GOT3 (cell line): ENCODE results near the gene GALNT14.

Experiments used
- DNase-seq: peaks from one replicate; lab custom pipeline; 2025; ENCODE audit warnings: mixed read lengths; lab: John Stamatoyannopoulos, UW

Gene GALNT14

GRCh38 chr2:31134480-31134879, 3.8 kb downstream of the GALNT14 start:
- DNase-seq: no peak

GRCh38 chr2:31132786-31133185, 5.5 kb downstream of the GALNT14 start:
- no peak for DNase-seq

GRCh38 chr2:31131871-31132270, 6.4 kb downstream of the GALNT14 start:
- DNase-seq: no peak

GRCh38 chr2:31129375-31130171, 8.7 kb downstream of the GALNT14 start:
- DNase-seq: no peak

GRCh38 chr2:31127931-31128330, 10.3 kb downstream of the GALNT14 start:
- DNase-seq: no peak

GRCh38 chr2:31125918-31126695, 12.1 kb downstream of the GALNT14 start:
- no peak for DNase-seq

GRCh38 chr2:31124904-31125303, 13.3 kb downstream of the GALNT14 start:
- no peak for DNase-seq

GRCh38 chr2:31122133-31122532, 16.1 kb downstream of the GALNT14 start:
- DNase-seq: no peak

GRCh38 chr2:31113765-31114164, 24.5 kb downstream of the GALNT14 start:
- no peak for DNase-seq

GRCh38 chr2:31112544-31112943, 25.7 kb downstream of the GALNT14 start:
- DNase-seq: no peak

- DNase-seq: no peak
Measured at GRCh38 chr2:31110998-31111397, 27.2 kb downstream of the GALNT14 start.

- no peak for DNase-seq
Measured at GRCh38 chr2:31110431-31110830, 27.8 kb downstream of the GALNT14 start.

GRCh38 chr2:31109633-31110192, 28.5 kb downstream of the GALNT14 start:
- no peak for DNase-seq

GRCh38 chr2:31108561-31109286, 29.5 kb downstream of the GALNT14 start:
- no peak for DNase-seq

GRCh38 chr2:31107591-31108300, 30.5 kb downstream of the GALNT14 start:
- DNase-seq: no peak

GRCh38 chr2:31101701-31102100, 36.5 kb downstream of the GALNT14 start:
- DNase-seq: no peak

- no peak for DNase-seq
Measured at GRCh38 chr2:31097962-31098613, 40.2 kb downstream of the GALNT14 start.

- DNase-seq: no peak
Measured at GRCh38 chr2:31090188-31090587, 48.1 kb downstream of the GALNT14 start.

- no peak for DNase-seq
Measured at GRCh38 chr2:31089645-31090044, 48.6 kb downstream of the GALNT14 start.

- no peak for DNase-seq
Measured at GRCh38 chr2:31088504-31089195, 49.6 kb downstream of the GALNT14 start.
